Keratinocyte (primary cell): ENCODE results near the gene MET. TPM values are rescaled to one million over a fixed set of nuclear protein-coding genes. Genes with fewer than 3 reads are reported as not detected.

Source experiments
- DNase-seq: peaks from one replicate; pipeline ENCODE4 v3.0.0-alpha.2; 2011; ENCODE audit warnings: low read depth, missing footprints, low spot score
- FAIRE-seq: peaks from 2 replicates; lab custom pipeline; 2011; peaks lifted over from hg19 to GRCh38; lab: Jason Lieb, UNC
- H2AFZ ChIP-seq: 2 replicates; pipeline ENCODE4 v1.6.0; 2012; ENCODE audit warnings: low read length, control low read depth, inconsistent platforms; ENCODE audit not compliant: control insufficient read depth
- H3K27ac ChIP-seq: 2 replicates; pipeline ENCODE4 v1.5.1; 2011; ENCODE audit warnings: low read length; ENCODE audit not compliant: control insufficient read depth, insufficient read depth
- H3K27me3 ChIP-seq: 3 replicates; pipeline ENCODE4 v1.6.0; 2011; ENCODE audit warnings: low read length; ENCODE audit not compliant: control insufficient read depth, insufficient read depth; ENCODE audit errors: extremely low read depth
- H3K36me3 ChIP-seq, 2 experiments: 2 replicates in 1 of 2; 3 replicates in 1 of 2; pipeline ENCODE4 v1.5.1; 2011; ENCODE audit warnings: low read length in 2 of 2, mild to moderate bottlenecking in 1 of 2; ENCODE audit not compliant: control insufficient read depth in 2 of 2, insufficient read depth in 2 of 2; ENCODE audit errors: extremely low read depth in 1 of 2
- H3K4me1 ChIP-seq: 3 replicates; pipeline ENCODE4 v1.5.1; 2011; ENCODE audit warnings: low read length; ENCODE audit not compliant: control insufficient read depth, insufficient read depth; ENCODE audit errors: extremely low read depth
- H3K4me2 ChIP-seq: 3 replicates; pipeline ENCODE4 v1.6.0; 2011; ENCODE audit warnings: low read depth, low read length; ENCODE audit not compliant: control insufficient read depth, insufficient read depth; ENCODE audit errors: extremely low read depth
- H3K4me3 ChIP-seq, 3 experiments: fragments of 200-600 bp in 1 of 3; sonication (generic) in 1 of 3; 2 replicates in 2 of 3; 3 replicates in 1 of 3; pipeline ENCODE4 v1.5.1; 2011 to 2016; ENCODE audit warnings: low read length in 3 of 3, mild to moderate bottlenecking in 3 of 3, control low read depth in 2 of 3, inconsistent platforms in 1 of 3, low read depth in 1 of 3, mixed read lengths in 1 of 3, mixed run types in 1 of 3, moderate library complexity in 1 of 3; ENCODE audit not compliant: control insufficient read depth in 2 of 3, insufficient read depth in 2 of 3; ENCODE audit errors: extremely low read depth in 1 of 3
- H3K79me2 ChIP-seq: 2 replicates; pipeline ENCODE4 v1.6.0; 2012; ENCODE audit warnings: low read length; ENCODE audit not compliant: control insufficient read depth, insufficient read depth
- H3K9ac ChIP-seq: 3 replicates; pipeline ENCODE4 v1.6.0; 2011; ENCODE audit warnings: low read length; ENCODE audit not compliant: control insufficient read depth, insufficient read depth; ENCODE audit errors: extremely low read depth
- H3K9me1 ChIP-seq: 3 replicates; pipeline ENCODE4 v1.6.0; 2011; ENCODE audit warnings: low read length; ENCODE audit not compliant: control insufficient read depth, insufficient read depth; ENCODE audit errors: extremely low read depth
- H3K9me3 ChIP-seq: 2 replicates; pipeline ENCODE4 v1.5.1; 2012; ENCODE audit warnings: low read depth, low read length; ENCODE audit not compliant: control insufficient read depth
- H4K20me1 ChIP-seq: 3 replicates; pipeline ENCODE4 v1.6.0; 2011; ENCODE audit warnings: low read length; ENCODE audit not compliant: control insufficient read depth, insufficient read depth; ENCODE audit errors: extremely low read depth
- CTCF ChIP-seq, 3 experiments: IDR thresholded peaks in 1 of 3; conservative IDR thresholded peaks in 1 of 3; optimal IDR thresholded peaks in 1 of 3; 2 replicates in 2 of 3; 3 replicates in 1 of 3; pipeline versions ENCODE3 to v1.5.1; 2011; ENCODE audit warnings: low read length in 3 of 3, mild to moderate bottlenecking in 3 of 3, moderate library complexity in 2 of 3, control low read depth in 1 of 3, inconsistent platforms in 1 of 3; ENCODE audit not compliant: insufficient read depth in 2 of 3; ENCODE audit errors: extremely low read depth in 1 of 3
- EZH2 ChIP-seq: IDR thresholded peaks from one replicate; pipeline ENCODE4 v1.6.1; 2012; ENCODE audit warnings: inconsistent platforms, mild to moderate bottlenecking, low read length, moderate library complexity
- dilution Hi-C: fragments of 300-500 bp; cut with MboI; formaldehyde crosslinking; loops from one replicate; pipeline ENCODE4 v1.7.0; 2020; ENCODE audit warnings: low sequenced_read_pairs; ENCODE audit not compliant: extremely low pct_ligation_motif_present
- polyA plus RNA-seq, 5 experiments: library from polyadenylated mRNA; depleted of rRNA in 3 of 5; stranded (reverse) in 3 of 5; stranded (forward) in 1 of 5; unstranded in 1 of 5; fragments of >200 nt; gene quantifications; 1 replicate in 1 of 5; 2 replicates in 3 of 5; 3 replicates in 1 of 5; pipeline versions ENCODE4 v1.2.1 to v1.2.3, GENCODE V29; 2011 to 2012; ENCODE audit warnings: missing spikeins in 2 of 5, low read depth in 1 of 5, low replicate concordance in 1 of 5

Gene MET
- polyA plus RNA-seq, 1 donor (not counting 4 experiments of a cell fraction or from before 2014, with no cell fraction given), result 117 TPM

- H3K4me2 ChIP-seq, result no peak overlapping the region
- dilution Hi-C loops, result no loop called here
- no peak overlapping the region for H3K9ac ChIP-seq
Observed at GRCh38 chr7:116805100-116805544, 133.1 kb downstream of the MET start.

GRCh38 chr7:116806046-116806944 lies 134.3 kb downstream of the MET start:
- no peak for FAIRE-seq
- no peak overlapping the region for H3K9ac ChIP-seq
- no peak for TF ChIP-seq EZH2
- no peak for TF ChIP-seq CTCF (optimal IDR thresholded peaks at IDR 0.05 in 1 of 3, IDR thresholded peaks at IDR 0.05 in 1 of 3, conservative IDR thresholded peaks at IDR 0.05 in 1 of 3; ENCODE audit: extremely low read depth in 1 of 3, insufficient read depth in 2 of 3, low read length in 3 of 3)
- dilution Hi-C loops, result no loop called here
- no peaks in the 10 kb centered on the region for H4K20me1 ChIP-seq
- no peaks in the 10 kb centered on the region for H3K36me3 ChIP-seq
- DNase-seq, result no peak
- no peak overlapping the region for H2AFZ ChIP-seq
- H3K27ac ChIP-seq, result no peak overlapping the region
- peaks cover 26% of the 10 kb centered on the region for H3K4me1 ChIP-seq
- H3K9me3 ChIP-seq, result no peaks in the 10 kb centered on the region
- H3K4me2 ChIP-seq, result no peak overlapping the region
- no peak overlapping the region for H3K4me3 ChIP-seq
- H3K27me3 ChIP-seq, result no peaks in the 10 kb centered on the region
- no peaks in the 10 kb centered on the region for H3K9me1 ChIP-seq
- H3K79me2 ChIP-seq, result no peaks in the 10 kb centered on the region

More at GRCh38 chr7:116805100-116805544, 133.1 kb downstream of the MET start:
- Histone ChIP-seq H3K9me3 (no peaks in the 10 kb centered on the region), H3K79me2 (no peaks in the 10 kb centered on the region), H3K27me3 (no peaks in the 10 kb centered on the region), H2AFZ (no peak overlapping the region), H3K36me3 (no peaks in the 10 kb centered on the region), H3K27ac (no peak overlapping the region), H4K20me1 (no peaks in the 10 kb centered on the region), H3K4me3 (no peak overlapping the region), H3K4me1 (peaks cover 37% of the 10 kb centered on the region), H3K9me1 (no peaks in the 10 kb centered on the region)
- FAIRE-seq (no peak), DNase-seq (no peak)
- TF ChIP-seq CTCF (optimal IDR thresholded peaks at IDR 0.05 in 1 of 3, IDR thresholded peaks at IDR 0.05 in 1 of 3, conservative IDR thresholded peaks at IDR 0.05 in 1 of 3; ENCODE audit: extremely low read depth in 1 of 3, insufficient read depth in 2 of 3, low read length in 3 of 3), result no peak
